ENCODE data around the gene ALDH5A1.

The ALDH5A1 gene

GRCh38 chr6:24501914-24502313, 7.1 kb downstream of the ALDH5A1 start:
- Histone ChIP-seq H3F3A (ENCODE audit: low read depth) (no peaks in the 10 kb centered on the region), H3K9me2 (replicated peaks; ENCODE audit: low read depth, low read length) (no peaks in the 10 kb centered on the region), H3K27me3 (ENCODE audit: insufficient read depth, low read length, poor library complexity, severe bottlenecking) (no peaks in the 10 kb centered on the region), H2AFZ (ENCODE audit: low read length) (no peak overlapping the region), H3K4me1 (ENCODE audit: insufficient read depth, low read length, poor library complexity, severe bottlenecking) (no peaks in the 10 kb centered on the region), H3K36me3 (ENCODE audit: insufficient read depth, low read length) (no peaks in the 10 kb centered on the region), H3K4me3 (ENCODE audit: low read length, poor library complexity, severe bottlenecking) (no peak overlapping the region), H3K4me2 (ENCODE audit: low read depth, low read length, poor library complexity, severe bottlenecking) (no peak overlapping the region), H4K20me1 (ENCODE audit: insufficient read depth, low read length, poor library complexity, severe bottlenecking) (no peaks in the 10 kb centered on the region), H3K9me3 (ENCODE audit: insufficient read depth, low read depth, low read length) (no peaks in the 10 kb centered on the region), H3K9ac (ENCODE audit: low read depth, low read length, poor library complexity, severe bottlenecking) (no peak overlapping the region), H3K79me2 (ENCODE audit: insufficient read depth, low read length) (no peaks in the 10 kb centered on the region)
- TF ChIP-seq EZH2phosphoT487 (IDR thresholded peaks at IDR 0.05; ENCODE audit: borderline replicate concordance) (no peak), CTCF (conservative IDR thresholded peaks at IDR 0.05; ENCODE audit: low read length) (no peak)

GRCh38 chr6:24504287-24504648, 9.5 kb downstream of the ALDH5A1 start:
- no peak overlapping the region for H2AFZ ChIP-seq (ENCODE audit: low read length)
- no peak overlapping the region for H3K9ac ChIP-seq (ENCODE audit: low read depth, low read length, poor library complexity, severe bottlenecking)
- H4K20me1 ChIP-seq (ENCODE audit: insufficient read depth, low read length, poor library complexity, severe bottlenecking), result no peaks in the 10 kb centered on the region
- no peaks in the 10 kb centered on the region for H3K27me3 ChIP-seq (ENCODE audit: insufficient read depth, low read length, poor library complexity, severe bottlenecking)
- no peak for TF ChIP-seq EZH2phosphoT487 (IDR thresholded peaks at IDR 0.05; ENCODE audit: borderline replicate concordance)
- TF ChIP-seq CTCF (conservative IDR thresholded peaks at IDR 0.05; ENCODE audit: low read length), result no peak
- H3K79me2 ChIP-seq (ENCODE audit: insufficient read depth, low read length), result no peaks in the 10 kb centered on the region
- H3K9me3 ChIP-seq (ENCODE audit: insufficient read depth, low read depth, low read length), result no peaks in the 10 kb centered on the region
- H3F3A ChIP-seq (ENCODE audit: low read depth), result no peaks in the 10 kb centered on the region
- H3K36me3 ChIP-seq (ENCODE audit: insufficient read depth, low read length), result no peaks in the 10 kb centered on the region
- H3K4me1 ChIP-seq (ENCODE audit: insufficient read depth, low read length, poor library complexity, severe bottlenecking), result no peaks in the 10 kb centered on the region
- no peak overlapping the region for H3K4me2 ChIP-seq (ENCODE audit: low read depth, low read length, poor library complexity, severe bottlenecking)
- H3K9me2 ChIP-seq (replicated peaks; ENCODE audit: low read depth, low read length), result no peaks in the 10 kb centered on the region
- no peak overlapping the region for H3K4me3 ChIP-seq (ENCODE audit: low read length, poor library complexity, severe bottlenecking)

- Histone ChIP-seq H2AFZ (ENCODE audit: low read length) (no peak overlapping the region), H3K79me2 (ENCODE audit: insufficient read depth, low read length) (no peaks in the 10 kb centered on the region), H3K9me3 (ENCODE audit: insufficient read depth, low read depth, low read length) (no peaks in the 10 kb centered on the region), H3K9ac (ENCODE audit: low read depth, low read length, poor library complexity, severe bottlenecking) (no peak overlapping the region), H3K27me3 (ENCODE audit: insufficient read depth, low read length, poor library complexity, severe bottlenecking) (no peaks in the 10 kb centered on the region), H3K4me3 (ENCODE audit: low read length, poor library complexity, severe bottlenecking) (no peak overlapping the region), H3K4me1 (ENCODE audit: insufficient read depth, low read length, poor library complexity, severe bottlenecking) (no peaks in the 10 kb centered on the region), H3F3A (ENCODE audit: low read depth) (no peaks in the 10 kb centered on the region), H4K20me1 (ENCODE audit: insufficient read depth, low read length, poor library complexity, severe bottlenecking) (no peaks in the 10 kb centered on the region), H3K9me2 (replicated peaks; ENCODE audit: low read depth, low read length) (no peaks in the 10 kb centered on the region), H3K36me3 (ENCODE audit: insufficient read depth, low read length) (no peaks in the 10 kb centered on the region), H3K4me2 (ENCODE audit: low read depth, low read length, poor library complexity, severe bottlenecking) (no peak overlapping the region)
- TF ChIP-seq EZH2phosphoT487 (IDR thresholded peaks at IDR 0.05; ENCODE audit: borderline replicate concordance) (no peak), CTCF (conservative IDR thresholded peaks at IDR 0.05; ENCODE audit: low read length) (no peak)
Observed at GRCh38 chr6:24504649-24505586, 10.1 kb downstream of the ALDH5A1 start.
